ENCODE data around the gene MBD3L2.

- TF ChIP-seq CTCF (IDR thresholded peaks at IDR 0.05) (no peak), EZH2phosphoT487 (IDR thresholded peaks at IDR 0.05) (no peak), EZH2 (IDR thresholded peaks at IDR 0.05) (no peak)
Observed at GRCh38 chr19:7099597-7099921, 50.4 kb downstream of the MBD3L2 start.
